HL-60 (cell line): ENCODE results near the gene ANTXR1.

Source experiments
- DNase-seq, 2 experiments: peaks; one replicate each; pipeline ENCODE4 v3.0.0-alpha.2; 2010 to 2020; ENCODE audit warnings: low read depth in 1 of 2, low spot score in 1 of 2
- H3K27ac ChIP-seq: fragments of 250-450 bp; sonication (Bioruptor Pico); replicated peaks from 2 replicates; pipeline ENCODE4 v1.5.1; 2020; ENCODE audit warnings: mild to moderate bottlenecking, moderate library complexity
- H3K27me3 ChIP-seq: fragments of 250-450 bp; sonication (Bioruptor Pico); 2 replicates; pipeline ENCODE4 v1.5.1; 2021; ENCODE audit warnings: mild to moderate bottlenecking, moderate library complexity; ENCODE audit not compliant: insufficient read depth, poor library complexity, severe bottlenecking
- H3K4me3 ChIP-seq: replicated peaks from 2 replicates; pipeline ENCODE4 v1.5.1; 2011; ENCODE audit warnings: mild to moderate bottlenecking, control low read depth, low read length; ENCODE audit not compliant: insufficient read depth
- CTCF ChIP-seq: IDR thresholded peaks from one replicate; pipeline ENCODE4 v1.5.1; 2011; ENCODE audit warnings: low read length, control low read depth, inconsistent platforms; ENCODE audit not compliant: insufficient read depth
- GABPA ChIP-seq: IDR thresholded peaks from 2 replicates; pipeline ENCODE4 v1.6.1; 2012; ENCODE audit warnings: low read depth
- POLR2AphosphoS5 ChIP-seq: IDR thresholded peaks from 2 replicates; pipeline ENCODE4 v1.6.1; 2012; ENCODE audit warnings: low read depth
- REST ChIP-seq: IDR thresholded peaks from 2 replicates; pipeline ENCODE4 v1.6.1; 2012; ENCODE audit warnings: low read depth; ENCODE audit not compliant: insufficient replicate concordance
- SPI1 ChIP-seq: IDR thresholded peaks from 2 replicates; pipeline ENCODE4 v1.6.1; 2012; ENCODE audit warnings: low read depth, mild to moderate bottlenecking, borderline replicate concordance

Gene ANTXR1

GRCh38 chr2:69214898-69215297, 201.9 kb downstream of the ANTXR1 start:
- Histone ChIP-seq H3K4me3 (no peak overlapping the region), H3K27me3 (no peaks in the 10 kb centered on the region), H3K27ac (no peak overlapping the region)
- no peak for TF ChIP-seq POLR2AphosphoS5
- no peak for TF ChIP-seq CTCF
- no peak for TF ChIP-seq REST
- TF ChIP-seq GABPA = no peak
- peak; percentile 27; the same call in 1 of the 2 replicates for TF ChIP-seq SPI1
- no peak for DNase-seq

- no peak for DNase-seq
Observed at GRCh38 chr2:69216535-69217332, 203.8 kb downstream of the ANTXR1 start.

More at GRCh38 chr2:69216535-69217332, 203.8 kb downstream of the ANTXR1 start:
- H3K4me3 ChIP-seq = no peak overlapping the region
- H3K27ac ChIP-seq = no peak overlapping the region
- H3K27me3 ChIP-seq = no peaks in the 10 kb centered on the region
- TF ChIP-seq POLR2AphosphoS5 (no peak), REST (no peak), GABPA (no peak), SPI1 (no peak), CTCF (no peak)
